T-helper 22 cell (primary cell): ENCODE data around the gene NAV3.
"Not testable (repeated sequence)": the region's sequence is repeated elsewhere in the genome, so short reads cannot be mapped to it uniquely, and the experiment has no call there.

Experiments used
- DNase-seq: peaks from one replicate; pipeline ENCODE4 v3.0.0-alpha.2; 2020; ENCODE audit warnings: low read depth

The NAV3 gene

GRCh38 chr12:78055545-78055944 lies 224.9 kb downstream of the NAV3 start:
- no peak for DNase-seq

DNA sequence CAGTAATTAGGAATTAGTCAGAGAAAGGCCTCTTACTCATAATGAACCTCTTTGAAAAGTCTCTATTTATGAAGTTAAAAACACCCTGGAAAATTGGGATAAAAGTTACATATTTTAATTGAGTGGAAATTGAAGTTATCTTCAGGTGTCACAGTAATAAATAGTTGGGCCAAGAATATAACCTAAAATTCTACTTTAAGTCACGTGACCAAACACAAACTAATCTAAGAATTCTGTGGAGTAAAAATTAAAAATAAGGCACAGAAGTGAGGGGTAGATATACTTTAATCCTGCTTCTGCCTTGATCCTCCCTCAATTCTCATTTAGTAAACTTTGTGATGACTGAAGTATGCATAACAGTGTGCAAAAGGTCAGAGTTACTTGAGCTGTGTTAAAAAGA lies 226.4 kb downstream of the NAV3 start:
- DNase-seq: no peak

DNA sequence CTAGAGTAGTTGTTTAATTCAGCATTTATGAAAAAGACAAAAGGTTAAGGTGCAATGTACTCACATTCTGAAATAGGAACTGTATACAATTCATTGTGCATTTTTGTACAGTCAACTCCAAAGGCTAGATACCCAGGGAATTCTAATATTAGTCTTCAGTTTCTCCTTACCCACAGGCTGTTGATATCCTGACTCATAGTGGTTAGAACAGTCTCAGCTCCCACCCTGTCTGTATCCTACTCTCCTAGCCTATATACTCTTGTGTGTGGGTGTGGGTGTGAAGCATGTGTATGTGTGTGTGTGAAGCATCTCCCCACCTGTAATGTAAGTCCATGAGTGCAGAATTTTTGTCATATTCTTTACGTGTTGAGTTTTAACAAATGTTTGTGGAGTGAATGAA lies 229.5 kb downstream of the NAV3 start:
- no peak for DNase-seq

DNA sequence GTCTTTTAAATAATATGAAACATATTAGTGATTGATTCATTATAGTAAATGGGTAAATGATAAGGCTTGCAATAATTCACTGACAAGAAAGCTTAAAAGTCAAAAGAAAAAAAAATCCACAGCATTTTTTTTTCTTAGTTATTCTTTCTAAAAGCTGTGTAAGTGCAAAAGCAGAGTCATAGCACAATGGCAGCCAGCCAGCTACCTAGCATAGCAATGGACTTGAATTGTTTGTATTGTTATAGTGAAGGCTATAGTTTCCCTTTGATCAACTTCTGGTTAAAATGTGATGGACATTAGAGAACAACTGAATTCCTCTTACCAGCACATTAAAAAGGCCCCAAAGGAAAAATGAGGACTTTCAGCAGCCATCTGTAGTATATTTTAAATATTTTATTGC lies 232.1 kb downstream of the NAV3 start:
- no peak for DNase-seq

- no peak for DNase-seq
Measured at GRCh38 chr12:78081590-78082314, 251.1 kb downstream of the NAV3 start.

DNA sequence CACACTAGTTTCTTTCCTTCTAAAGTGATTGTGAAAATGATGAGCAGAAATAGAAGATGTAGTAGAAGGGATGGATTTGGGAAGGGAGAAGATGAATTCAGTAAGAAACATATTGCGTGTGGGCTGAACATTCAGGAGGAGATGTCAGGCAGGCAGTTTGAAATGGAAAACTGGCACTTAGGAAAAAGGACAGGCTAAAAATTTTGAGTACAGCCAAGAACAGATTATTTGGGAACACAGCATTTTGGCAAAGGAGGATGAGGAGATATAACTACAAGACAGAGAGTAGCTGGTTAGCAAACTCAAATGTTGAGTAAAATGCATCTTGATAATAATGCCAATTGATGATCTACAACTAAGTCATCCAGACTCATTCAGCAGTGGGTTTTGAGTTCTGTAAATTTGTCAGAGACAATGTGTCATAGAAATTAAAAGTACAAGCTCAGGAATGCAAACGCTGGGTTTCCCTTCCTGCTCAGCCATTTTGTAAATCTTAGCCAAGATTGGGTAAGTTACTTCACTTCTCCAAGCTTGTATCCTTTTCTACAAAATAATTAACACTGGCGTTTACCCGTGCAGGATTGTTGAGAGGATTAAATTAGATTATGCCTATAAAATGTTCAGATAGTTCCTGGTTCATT lies 255.0 kb downstream of the NAV3 start:
- no peak for DNase-seq

DNA sequence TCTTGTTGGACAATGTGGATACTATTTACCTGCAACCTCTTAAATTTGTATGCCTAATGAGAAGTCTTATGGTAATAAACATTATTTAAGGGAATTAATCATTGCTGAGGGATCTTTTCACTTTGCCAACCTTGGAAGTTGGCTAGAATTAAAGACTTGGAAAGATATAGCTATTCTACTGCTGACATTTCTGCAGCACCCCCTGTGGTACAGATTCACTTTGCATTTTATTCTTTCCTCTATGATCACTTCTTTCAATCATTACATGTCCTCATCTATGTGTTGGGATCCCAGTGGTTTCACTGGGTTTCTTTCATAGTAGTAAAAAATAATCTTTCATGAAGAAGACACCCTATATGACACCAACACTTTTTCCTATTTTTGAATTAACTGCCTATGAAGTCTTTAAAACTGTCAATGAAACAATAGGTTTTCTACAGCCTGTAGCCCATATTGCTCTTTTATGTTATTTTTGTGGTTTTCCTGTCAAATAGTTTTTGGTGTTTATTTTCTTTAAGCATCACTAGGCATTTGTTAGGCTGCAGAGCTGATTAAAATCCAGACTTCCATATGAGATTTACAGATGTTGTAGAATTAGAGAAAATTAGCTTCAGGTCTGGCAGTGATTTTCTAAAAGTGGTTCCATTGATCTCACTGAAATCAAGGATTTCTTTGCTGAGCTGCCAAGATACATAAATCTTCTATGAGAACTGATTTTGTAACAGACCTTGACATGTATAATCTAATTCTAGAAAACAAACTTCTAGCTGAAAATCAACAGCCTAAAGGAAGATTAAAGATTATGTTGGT lies 256.1 kb downstream of the NAV3 start:
- DNase-seq: no peak

DNA sequence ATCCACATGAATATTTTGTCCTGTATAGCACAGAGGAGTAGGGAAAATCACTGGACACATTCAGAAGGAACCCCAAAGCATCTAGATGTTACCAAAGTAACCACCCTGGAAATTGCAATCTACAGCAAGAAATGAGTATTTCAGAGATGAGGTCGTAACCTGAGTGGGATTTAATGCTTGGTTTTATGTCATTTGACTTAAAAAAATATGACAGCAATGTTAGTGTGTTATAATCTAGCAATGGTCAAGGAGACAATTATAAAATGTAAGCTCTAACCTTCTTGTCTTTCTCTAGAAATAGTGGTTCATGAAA lies 256.6 kb downstream of the NAV3 start:
- no peak for DNase-seq

DNA sequence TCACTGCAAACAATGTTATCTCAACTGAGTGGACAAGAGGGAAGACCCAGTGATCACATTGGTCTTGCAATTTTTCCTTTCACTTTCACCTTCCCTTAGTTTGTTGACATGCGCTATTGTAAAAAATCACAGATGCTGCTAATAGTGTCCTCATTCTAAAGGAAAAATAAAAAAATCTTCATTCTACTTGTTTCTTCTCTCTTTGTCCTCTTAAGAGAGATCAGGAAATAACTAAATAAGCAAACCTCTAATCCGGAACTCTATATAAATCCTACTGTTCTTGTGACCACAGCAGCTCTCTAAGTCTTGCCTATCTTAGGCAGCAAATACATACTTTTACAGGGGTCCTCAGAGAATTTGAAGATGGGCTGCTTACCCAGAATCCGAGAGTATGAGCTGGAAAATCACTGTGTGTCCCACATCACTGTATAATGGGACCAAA lies 257.7 kb downstream of the NAV3 start:
- DNase-seq: no peak

DNA sequence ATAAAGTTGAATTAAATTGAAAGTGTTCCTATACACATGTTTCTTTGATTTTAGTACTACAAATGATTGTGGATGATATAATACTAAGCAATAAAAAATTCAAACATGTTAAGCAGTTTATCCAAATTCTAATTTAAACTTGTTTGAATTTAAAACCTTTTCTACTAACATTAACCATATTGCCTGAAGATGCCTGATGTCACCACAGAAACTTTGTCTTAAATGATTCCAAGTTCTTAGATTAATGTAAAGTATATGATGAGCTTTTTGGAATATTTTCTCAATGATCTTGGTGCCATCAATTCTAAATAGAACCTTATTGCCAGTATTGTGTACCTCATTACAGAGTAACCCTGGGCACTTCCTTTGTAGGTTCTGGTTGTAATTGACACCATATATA lies 259.6 kb downstream of the NAV3 start:
- DNase-seq: no peak

GRCh38 chr12:78095623-78096022 lies 264.9 kb downstream of the NAV3 start:
- no peak for DNase-seq

- no peak for DNase-seq
Measured at GRCh38 chr12:78096909-78097597, 266.4 kb downstream of the NAV3 start.

DNA sequence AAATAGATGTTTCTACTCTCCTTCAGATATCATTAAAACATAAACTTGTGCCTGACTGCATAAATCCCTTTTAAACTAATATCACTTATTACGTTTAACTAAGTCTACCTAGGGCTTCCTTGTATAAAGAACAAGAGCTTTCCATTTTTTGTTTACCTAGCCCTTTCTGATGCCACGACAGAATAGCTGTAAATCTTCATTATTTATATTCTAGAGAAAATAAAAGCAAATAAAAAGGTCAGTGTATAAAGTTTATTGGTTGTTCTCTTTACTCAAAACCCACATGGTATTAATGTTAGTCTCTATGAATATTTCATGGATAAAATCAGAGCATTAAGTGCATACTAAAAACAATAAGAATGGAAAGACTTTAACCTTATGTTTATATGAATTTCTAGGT lies 269.1 kb downstream of the NAV3 start:
- DNase-seq: no peak

DNA sequence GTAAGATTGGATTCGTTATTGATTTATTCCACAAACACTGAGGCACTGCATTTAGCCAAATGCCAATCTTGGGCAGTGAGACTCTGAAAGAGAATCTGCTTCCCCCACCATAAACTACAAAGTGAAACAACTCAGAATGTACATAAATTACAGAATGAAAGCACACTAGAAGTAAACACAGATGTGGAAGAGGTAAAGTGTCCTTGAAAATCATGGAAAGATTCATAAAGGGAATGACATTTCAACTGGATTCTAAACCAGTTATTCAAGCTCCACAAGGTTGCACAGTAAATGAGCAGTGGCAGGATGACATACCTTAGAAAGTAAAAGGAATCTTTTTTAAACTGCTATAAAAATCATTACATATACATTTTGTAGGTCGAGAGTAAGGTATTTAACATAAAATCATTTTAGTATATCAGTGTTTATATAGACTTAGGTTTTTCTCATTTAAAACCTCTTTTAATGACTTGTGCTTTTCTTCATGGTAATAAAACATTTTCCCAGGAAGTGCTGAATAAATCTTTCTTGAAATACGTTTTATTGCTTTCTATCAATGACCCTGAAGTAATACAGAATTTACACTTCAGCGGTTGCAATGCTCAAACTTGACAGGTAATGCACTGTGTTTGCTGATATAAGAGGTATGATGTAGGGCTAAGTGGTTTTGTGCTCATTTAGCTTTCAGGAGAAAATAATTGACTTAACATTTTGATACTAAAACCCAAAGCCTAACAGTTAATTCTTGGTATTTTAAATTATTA lies 270.6 kb downstream of the NAV3 start:
- no peak for DNase-seq

- no peak for DNase-seq
Measured at GRCh38 chr12:78101946-78102635, 271.4 kb downstream of the NAV3 start.

DNA sequence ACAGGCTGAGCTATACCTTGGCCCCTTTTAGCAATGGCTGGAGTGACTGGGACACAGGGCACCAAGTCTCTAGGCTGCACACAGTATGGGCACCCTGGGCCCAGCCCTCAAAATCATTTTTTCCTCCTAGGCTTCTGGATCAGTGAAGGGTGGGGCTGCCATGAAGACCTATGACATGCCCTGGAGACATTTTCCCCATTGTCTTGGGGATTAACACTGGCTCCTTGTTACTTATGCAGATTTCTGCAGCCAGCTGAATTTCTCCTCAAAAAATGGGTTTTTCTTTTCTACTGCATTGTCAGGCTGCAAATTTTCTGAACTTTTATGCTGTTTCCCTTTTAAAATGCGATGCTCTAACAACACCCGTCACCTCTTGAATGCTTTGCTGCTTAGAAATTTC lies 272.1 kb downstream of the NAV3 start:
- not testable (repeated sequence) for DNase-seq

DNA sequence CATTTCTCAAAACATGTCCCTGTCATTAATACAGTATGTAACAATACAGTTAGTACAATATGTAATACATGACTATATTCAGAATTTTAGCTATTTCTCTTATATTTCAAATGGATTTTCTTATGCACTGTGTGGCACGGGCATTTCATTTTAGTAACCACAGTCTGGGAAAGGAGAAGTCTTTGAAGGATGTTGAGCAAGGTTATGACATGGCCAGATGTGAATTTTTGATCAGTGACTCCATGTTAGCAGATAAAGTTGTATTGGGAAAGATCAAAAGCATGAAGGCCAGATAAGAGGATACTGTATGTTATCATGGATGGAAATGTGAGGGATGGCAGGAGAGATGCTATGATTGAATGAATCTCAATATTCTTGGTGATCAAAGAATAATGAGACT lies 285.2 kb downstream of the NAV3 start:
- DNase-seq: no peak

GRCh38 chr12:78118036-78118435 lies 287.3 kb downstream of the NAV3 start:
- DNase-seq: no peak

DNA sequence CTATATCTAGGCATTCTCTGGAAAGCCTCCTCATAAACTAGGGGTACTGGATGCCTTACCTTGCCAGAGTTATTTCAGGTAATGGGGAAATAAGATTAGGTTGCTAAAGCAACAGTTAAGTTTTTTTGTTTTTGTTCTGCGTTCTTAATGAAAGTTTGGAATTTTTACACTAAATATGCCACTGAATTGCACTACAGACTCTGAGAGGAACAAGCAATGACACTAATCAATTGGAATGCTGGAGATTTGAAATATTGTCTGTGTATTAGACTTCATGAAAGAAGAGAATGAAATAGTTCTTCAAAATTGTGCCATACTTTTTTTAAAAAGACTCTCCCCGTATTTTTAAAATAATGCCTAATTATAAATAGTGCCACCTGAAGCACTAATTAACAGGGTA lies 287.8 kb downstream of the NAV3 start:
- DNase-seq: no peak

DNA sequence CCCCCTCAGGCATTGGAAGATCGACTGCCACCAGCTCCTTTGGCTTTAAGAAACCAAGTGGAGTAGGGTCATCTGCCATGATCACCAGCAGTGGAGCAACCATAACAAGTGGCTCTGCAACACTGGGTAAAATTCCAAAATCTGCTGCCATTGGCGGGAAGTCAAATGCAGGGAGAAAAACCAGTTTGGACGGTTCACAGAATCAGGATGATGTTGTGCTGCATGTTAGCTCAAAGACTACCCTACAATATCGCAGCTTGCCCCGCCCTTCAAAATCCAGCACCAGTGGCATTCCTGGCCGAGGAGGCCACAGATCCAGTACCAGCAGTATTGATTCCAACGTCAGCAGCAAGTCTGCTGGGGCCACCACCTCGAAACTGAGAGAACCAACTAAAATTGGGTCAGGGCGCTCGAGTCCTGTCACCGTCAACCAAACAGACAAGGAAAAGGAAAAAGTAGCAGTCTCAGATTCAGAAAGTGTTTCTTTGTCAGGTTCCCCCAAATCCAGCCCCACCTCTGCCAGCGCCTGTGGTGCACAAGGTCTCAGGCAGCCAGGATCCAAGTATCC lies 288.7 kb downstream of the NAV3 start:
- DNase-seq: no peak

DNA sequence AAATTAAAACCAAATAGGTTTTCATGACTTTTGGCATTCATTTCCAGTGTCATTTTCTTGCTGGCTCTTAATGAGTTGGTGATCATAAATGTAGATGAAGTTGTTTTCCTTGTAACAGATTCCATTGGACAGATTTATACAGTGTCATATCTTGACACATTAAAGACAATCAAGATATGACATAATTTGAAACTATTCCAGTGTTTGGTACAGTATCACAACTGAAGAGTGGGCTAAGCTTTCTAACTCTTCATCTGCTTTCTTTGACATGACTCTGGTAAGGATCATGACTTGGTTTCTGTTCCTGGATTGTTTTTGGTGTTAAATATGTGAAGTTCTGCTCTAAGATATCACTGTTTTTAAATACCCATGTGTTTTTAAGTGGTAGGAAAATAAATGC lies 289.6 kb downstream of the NAV3 start:
- DNase-seq: no peak
